Activated CD4-positive, alpha-beta T cell treated with anti-CD3 and anti-CD28 coated beads for 36 hours (primary cell): ENCODE measurements around the gene CEP112. TPM values are rescaled to one million over a fixed set of nuclear protein-coding genes. Genes with fewer than 3 reads are reported as not detected.
A peak's percentile ranks its signal among the peaks of the same experiment; 100 is the strongest.

ENCODE experiments used
- ATAC-seq: fragments of 200-7000 bp; cut with Tn5 transposase; one replicate; pipeline ENCODE4 v1.10.0; 2021; ENCODE audit warnings: mild to moderate bottlenecking, moderate library complexity
- CTCF ChIA-PET: fragments of 350-600 bp; sonication (Branson Sonifier 250); formaldehyde crosslinking; loops from one replicate; lab custom pipeline; 2021; ENCODE audit warnings: antibody characterized with exemption; lab: Charles Lee
- POLR2A ChIA-PET: fragments of 350-600 bp; sonication (Branson Sonifier 250); formaldehyde crosslinking; loops from one replicate; lab custom pipeline; 2021; ENCODE audit warnings: antibody characterized with exemption, inconsistent platforms; lab: Charles Lee
- DNase-seq: peaks from one replicate; pipeline ENCODE4 v3.0.0-alpha.2; 2020
- H3K27ac Mint-ChIP-seq: one replicate; pipeline ENCODE4 v1.8.0; 2021; ENCODE audit warnings: mixed read lengths
- H3K27me3 Mint-ChIP-seq: one replicate; pipeline ENCODE4 v1.8.0; 2021; ENCODE audit warnings: mixed read lengths
- H3K36me3 Mint-ChIP-seq: one replicate; pipeline ENCODE4 v1.8.0; 2021; ENCODE audit warnings: low read depth, mixed read lengths
- H3K4me1 Mint-ChIP-seq: one replicate; pipeline ENCODE4 v1.8.0; 2021; ENCODE audit warnings: mixed read lengths
- H3K4me3 Mint-ChIP-seq: one replicate; pipeline ENCODE4 v1.8.0; 2021; ENCODE audit warnings: mild to moderate bottlenecking, moderate library complexity, mixed read lengths
- H3K9me3 Mint-ChIP-seq: one replicate; pipeline ENCODE4 v1.8.0; 2021; ENCODE audit warnings: low read depth, mixed read lengths
- intact Hi-C, 2 experiments: fragments of 100-400 bp; cut with DNase I in 1 of 2; cut with micrococcal nuclease in 1 of 2; formaldehyde crosslinking; loops; one replicate each; pipeline versions ENCODE4 v1.14.2 to v1.15.1; 2022 to 2024; cut with DNase I, micrococcal nuclease
- total RNA-seq, 2 experiments: library from RNA; stranded (reverse); gene quantifications; one replicate each; pipeline ENCODE4 v1.2.3, GENCODE V29; 2021

The CEP112 gene
- total RNA-seq, 2 experiments from 2014 or later = 2.2 to 2.8 TPM

DNA sequence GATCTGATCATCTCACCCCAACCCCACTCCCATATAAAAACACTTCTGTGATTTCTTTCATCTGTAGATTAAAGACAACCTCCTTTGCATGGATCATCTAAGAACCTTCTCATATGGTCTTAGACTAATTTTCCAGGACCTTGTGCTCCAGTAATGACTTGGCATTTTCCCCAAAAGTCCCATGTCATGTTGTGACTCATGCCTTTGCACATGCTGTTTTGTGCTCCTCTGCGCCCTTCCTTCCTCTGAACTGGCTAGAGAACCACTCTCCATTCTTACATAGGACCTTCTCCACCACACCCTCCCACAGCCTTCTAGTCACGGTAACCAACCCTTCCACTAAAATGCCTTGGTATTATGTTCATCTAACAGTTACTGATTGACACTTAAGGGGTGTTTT, 531.0 kb downstream of the CEP112 start:
- Mint-ChIP-seq H3K9me3 (peaks cover 4% of the 10 kb centered on the region), H3K36me3 (no peaks in the 10 kb centered on the region), H3K27ac (no peak overlapping the region), H3K4me1 (peaks cover 31% of the 10 kb centered on the region), H3K27me3 (peaks cover 4% of the 10 kb centered on the region), H3K4me3 (no peak overlapping the region)
- ATAC-seq (no peak), DNase-seq (peak; percentile 6)
- intact Hi-C loops = no loop called here
- ChIA-PET POLR2A (no interaction called here), CTCF (interaction anchor here (0.6 to 0.7 kb wide), 2 partner anchors 56 to 223 kb away, joined by 3 to 4 read pairs; no protein-coding TSS in a partner anchor)

DNA sequence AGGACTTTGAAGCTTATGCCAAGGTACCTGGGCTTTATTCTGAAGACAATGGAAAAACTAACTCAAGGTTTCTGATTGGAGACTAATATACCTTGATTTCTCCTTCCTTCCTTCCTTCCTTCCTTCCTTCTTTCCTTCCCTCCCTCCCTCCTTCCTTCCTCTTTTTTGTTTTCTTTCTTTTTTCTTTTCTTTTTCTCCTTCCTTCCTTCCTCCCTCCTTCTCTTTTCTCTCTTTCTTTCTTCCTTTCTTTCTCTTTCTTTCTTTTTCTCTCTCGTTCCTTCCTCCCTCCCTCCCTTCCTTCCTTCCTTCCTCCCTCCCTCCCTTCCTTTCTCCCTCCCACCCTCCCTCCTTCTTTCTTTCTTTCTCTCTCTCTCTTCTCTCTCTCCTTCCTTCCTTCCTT, 531.9 kb downstream of the CEP112 start:
- no peak overlapping the region for H3K4me3 Mint-ChIP-seq
- peaks cover 4% of the 10 kb centered on the region for H3K27me3 Mint-ChIP-seq
- ChIA-PET CTCF (interaction anchor here (0.7 to 1.2 kb wide), 2 partner anchors 57 to 103 kb away, joined by 3 to 4 read pairs; no protein-coding TSS in a partner anchor), POLR2A (no interaction called here)
- H3K27ac Mint-ChIP-seq = no peak overlapping the region
- DNase-seq = no peak
- no peak for ATAC-seq
- H3K36me3 Mint-ChIP-seq = no peaks in the 10 kb centered on the region
- peaks cover 33% of the 10 kb centered on the region for H3K4me1 Mint-ChIP-seq
- peaks cover 4% of the 10 kb centered on the region for H3K9me3 Mint-ChIP-seq
- intact Hi-C loops = no loop called here

DNA sequence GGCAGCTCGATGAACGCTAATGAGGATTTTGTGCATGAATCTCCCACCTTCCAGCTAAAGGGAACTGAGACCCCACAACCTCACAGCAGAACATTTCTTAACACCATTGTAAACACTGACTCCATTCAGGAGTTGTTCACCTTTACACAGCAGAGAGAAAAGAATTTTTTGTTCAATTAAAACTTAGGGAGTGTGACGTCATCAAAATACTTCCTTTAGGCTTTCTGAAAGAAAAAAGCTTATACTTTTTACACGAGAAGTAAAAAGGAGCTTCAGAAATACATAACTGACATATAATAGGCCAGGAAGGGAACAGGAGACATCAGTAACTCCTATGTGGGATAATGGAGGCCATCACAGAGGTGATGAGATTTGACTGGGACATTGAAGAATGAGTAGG, 532.4 kb downstream of the CEP112 start:
- intact Hi-C loops = loop anchor here in 1 of 2 experiments (5.0 to 10.0 kb wide), 3 partner anchors 85 to 143 kb away; no protein-coding TSS in a partner anchor
- ATAC-seq (no peak), DNase-seq (no peak)
- Mint-ChIP-seq H3K4me1 (peaks cover 33% of the 10 kb centered on the region), H3K36me3 (no peaks in the 10 kb centered on the region), H3K27me3 (peaks cover 4% of the 10 kb centered on the region), H3K27ac (no peak overlapping the region), H3K9me3 (peaks cover 4% of the 10 kb centered on the region), H3K4me3 (no peak overlapping the region)
- ChIA-PET POLR2A (no interaction called here), CTCF (interaction anchor here (0.7 to 1.2 kb wide), 2 partner anchors 103 to 319 kb away, joined by 3 to 4 read pairs; no protein-coding TSS in a partner anchor)

DNA sequence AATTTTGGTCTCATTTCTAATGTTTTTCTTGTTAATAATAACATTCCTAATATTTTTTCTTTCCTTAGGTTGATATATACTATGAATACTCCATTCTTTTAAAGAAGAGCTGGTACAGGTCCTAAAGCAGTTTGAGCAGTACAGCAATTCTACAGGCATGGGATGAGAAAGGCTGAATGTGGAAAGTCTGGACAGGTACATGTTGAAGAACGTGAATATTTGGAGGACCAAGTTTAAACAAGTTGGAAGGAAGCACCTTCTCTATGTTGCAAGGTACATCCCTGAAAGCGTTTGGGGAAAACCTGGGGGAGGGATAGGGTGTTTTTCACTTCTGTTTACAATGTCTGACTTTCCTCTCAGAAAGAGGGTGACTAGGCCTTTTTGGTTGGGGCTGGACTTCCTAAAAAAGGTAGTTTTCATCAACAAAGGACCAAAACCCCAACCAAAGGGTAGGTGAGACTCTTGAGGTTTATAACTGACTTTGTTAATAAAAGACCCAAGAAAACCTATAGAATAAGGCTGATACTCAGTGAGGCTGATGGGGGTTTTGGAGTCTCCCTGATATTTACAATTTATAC, 534.6 kb downstream of the CEP112 start:
- POLR2A ChIA-PET = interaction anchor here (0.7 to 1.2 kb wide), 5 partner anchors 73 to 672 kb away, joined by 3 to 4 read pairs (median 3); no protein-coding TSS in a partner anchor

DNA sequence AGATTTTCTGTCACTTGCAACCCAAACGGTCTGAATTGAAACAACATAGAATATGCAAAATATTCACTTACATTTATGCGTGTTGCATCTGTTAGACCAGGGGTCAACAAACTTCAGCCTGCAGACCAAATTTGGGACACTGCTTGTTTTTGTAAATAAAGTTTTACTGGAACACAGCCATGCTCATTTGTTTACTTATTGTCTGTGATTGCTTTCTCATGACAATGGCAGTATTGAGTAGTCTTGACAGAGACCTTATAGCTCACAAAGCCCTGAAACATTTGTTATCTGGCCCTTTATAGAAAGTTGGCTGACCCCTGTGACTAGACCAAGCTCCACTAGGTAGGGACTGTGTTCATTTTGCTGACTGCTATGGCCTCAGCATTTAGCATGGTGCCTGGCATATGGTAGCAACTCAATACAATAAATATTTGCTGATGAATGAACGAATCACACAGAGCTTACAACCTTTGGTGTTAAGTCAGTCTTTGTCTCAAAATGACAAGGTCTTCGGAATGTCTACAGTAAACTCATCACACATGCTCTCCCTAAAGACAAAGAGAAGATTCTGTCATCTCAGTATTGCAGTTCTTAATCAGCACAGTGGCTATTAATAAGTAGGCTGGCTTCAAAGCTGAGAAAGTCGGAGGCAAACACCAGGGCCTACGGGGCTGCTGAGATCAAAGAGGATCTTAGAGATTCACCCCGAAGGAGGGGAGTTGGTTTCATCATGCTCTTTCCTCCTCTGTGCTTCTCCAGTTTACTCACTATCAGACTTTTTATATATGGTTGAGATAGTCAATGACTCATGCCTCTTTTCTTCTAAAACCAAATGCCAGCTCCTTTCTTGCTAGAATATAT, 535.3 kb downstream of the CEP112 start:
- DNase-seq (peak; percentile 80), ATAC-seq (peak; percentile 98)
- Mint-ChIP-seq H3K4me1 (peaks cover 33% of the 10 kb centered on the region), H3K9me3 (peaks cover 4% of the 10 kb centered on the region), H3K4me3 (no peak overlapping the region), H3K27me3 (peaks cover 4% of the 10 kb centered on the region), H3K36me3 (no peaks in the 10 kb centered on the region), H3K27ac (peak overlapping the region; percentile 74)
- intact Hi-C loops = loop anchor here (1.0 to 10.0 kb wide), 11 partner anchors 72 to 811 kb away; partner anchors contain the start of gene AXIN2 (in 1 of the 2)
- ChIA-PET CTCF (interaction anchor here (0.5 to 1.8 kb wide), 5 partner anchors 103 to 691 kb away, joined by 3 to 4 read pairs (median 3); no protein-coding TSS in a partner anchor), POLR2A (interaction anchor here (0.6 to 1.2 kb wide), 6 partner anchors 33 to 671 kb away, joined by 3 to 4 read pairs (median 3); no protein-coding TSS in a partner anchor)

More for the DNA sequence above, 534.6 kb downstream of the CEP112 start:
- Mint-ChIP-seq H3K9me3 (peaks cover 4% of the 10 kb centered on the region), H3K4me1 (peaks cover 33% of the 10 kb centered on the region), H3K27me3 (peaks cover 4% of the 10 kb centered on the region), H3K27ac (peak overlapping the region; percentile 74), H3K4me3 (no peak overlapping the region), H3K36me3 (no peaks in the 10 kb centered on the region)
- CTCF ChIA-PET = interaction anchor here (0.7 to 1.8 kb wide), 4 partner anchors 104 to 330 kb away, joined by 3 to 4 read pairs (median 3); no protein-coding TSS in a partner anchor
- ATAC-seq (no peak), DNase-seq (no peak)
- intact Hi-C loops = loop anchor here (1.0 to 10.0 kb wide), 8 partner anchors 87 to 810 kb away; partner anchors contain the start of gene AXIN2 (in 1 of the 2)

DNA sequence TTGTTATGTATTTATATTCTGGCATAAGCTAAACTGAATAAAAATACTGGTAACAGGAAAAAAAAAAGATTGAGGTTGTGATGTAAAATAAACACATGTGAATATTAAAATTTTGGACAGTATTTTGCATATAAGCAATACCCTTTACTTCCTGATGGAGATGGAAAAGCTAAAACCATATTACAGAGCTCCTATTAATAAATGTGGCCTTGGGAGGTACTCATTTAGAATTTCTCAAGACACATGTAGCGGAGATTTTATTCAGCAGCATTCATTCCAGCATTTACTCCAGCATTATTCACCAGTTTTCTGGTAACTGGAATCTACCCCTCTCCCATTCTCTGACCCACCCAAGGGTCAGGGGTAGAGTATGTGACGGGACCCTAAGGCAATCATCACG, 536.2 kb downstream of the CEP112 start:
- ATAC-seq = no peak
- POLR2A ChIA-PET = no interaction called here
- H3K36me3 Mint-ChIP-seq = no peaks in the 10 kb centered on the region
- no peak overlapping the region for H3K27ac Mint-ChIP-seq
- peaks cover under 1% of the 10 kb centered on the region for H3K27me3 Mint-ChIP-seq
- CTCF ChIA-PET = interaction anchor here (1.8 kb wide), 1 partner anchor 331 kb away, joined by 4 read pairs; no protein-coding TSS in a partner anchor
- peaks cover 2% of the 10 kb centered on the region for H3K9me3 Mint-ChIP-seq
- H3K4me1 Mint-ChIP-seq = peaks cover 29% of the 10 kb centered on the region
- DNase-seq = no peak
- H3K4me3 Mint-ChIP-seq = no peak overlapping the region
- intact Hi-C loops = loop anchor here (1.0 to 10.0 kb wide), 9 partner anchors 71 to 533 kb away; no protein-coding TSS in a partner anchor

DNA sequence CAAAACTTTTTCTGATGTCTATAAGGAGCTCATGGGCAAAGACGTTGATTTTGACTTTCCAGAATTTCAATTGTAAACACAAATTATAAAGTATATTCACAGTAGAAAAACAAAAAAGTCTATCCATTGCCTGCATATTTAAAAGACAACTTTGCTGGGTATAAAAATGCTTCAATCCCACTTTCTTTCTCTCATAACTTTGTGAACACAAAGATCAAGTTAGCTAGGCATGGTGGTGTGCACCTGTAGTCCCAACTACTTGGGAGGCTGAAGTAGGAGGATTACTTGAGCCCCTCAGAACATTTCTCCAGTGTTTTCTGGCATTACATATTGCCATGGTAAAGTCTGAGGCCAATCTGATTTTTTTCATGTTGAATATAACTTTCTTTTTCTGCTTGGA, 547.4 kb downstream of the CEP112 start:
- DNase-seq (no peak), ATAC-seq (no peak)
- Mint-ChIP-seq H3K9me3 (peaks cover 26% of the 10 kb centered on the region), H3K27ac (no peak overlapping the region), H3K36me3 (peaks cover 14% of the 10 kb centered on the region), H3K4me3 (no peak overlapping the region), H3K27me3 (no peaks in the 10 kb centered on the region), H3K4me1 (no peaks in the 10 kb centered on the region)
- intact Hi-C loops = no loop called here
- ChIA-PET POLR2A (no interaction called here), CTCF (no interaction called here)

DNA sequence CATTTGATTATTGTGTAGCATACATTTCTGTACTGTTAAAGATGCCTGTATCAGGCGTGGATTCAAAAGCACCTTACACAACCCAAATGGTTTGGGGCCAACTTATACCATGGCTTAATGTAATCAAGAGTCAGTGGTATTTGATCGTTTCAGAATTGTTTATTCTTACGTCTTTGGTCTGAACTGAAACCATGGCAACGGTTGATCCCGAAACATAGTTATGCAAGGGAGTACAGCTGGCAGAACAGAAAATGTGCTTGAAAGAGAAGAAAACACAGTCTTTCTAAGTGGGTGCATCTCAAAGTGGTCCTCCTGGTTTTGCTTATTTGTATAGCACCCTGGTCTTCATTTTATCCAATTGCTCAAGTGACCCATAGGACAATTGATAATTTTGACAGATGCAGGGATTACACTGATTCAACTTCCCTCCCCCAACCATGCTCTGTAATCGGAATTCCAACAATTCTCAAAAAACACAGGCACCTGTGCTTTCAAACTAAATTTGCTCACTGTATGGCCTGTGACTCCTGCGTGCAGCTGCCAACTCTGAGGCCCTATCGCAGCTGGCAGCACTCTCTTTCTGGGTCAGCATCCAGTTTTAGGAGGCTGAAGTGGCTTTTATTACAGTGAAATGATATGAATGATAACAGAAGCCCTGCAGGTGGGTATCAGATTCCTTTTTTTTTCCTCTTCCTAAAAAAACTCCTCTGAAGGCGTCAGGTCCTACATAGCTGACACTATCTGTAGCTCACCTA, 553.5 kb downstream of the CEP112 start:
- no peak overlapping the region for H3K4me3 Mint-ChIP-seq
- peaks cover 6% of the 10 kb centered on the region for H3K9me3 Mint-ChIP-seq
- H3K4me1 Mint-ChIP-seq = peaks cover 2% of the 10 kb centered on the region
- H3K27me3 Mint-ChIP-seq = no peaks in the 10 kb centered on the region
- no peak overlapping the region for H3K27ac Mint-ChIP-seq
- no peak for DNase-seq
- intact Hi-C loops = no loop called here
- ATAC-seq = no peak
- ChIA-PET CTCF (interaction anchor here (0.9 kb wide), 1 partner anchor 37 kb away, joined by 4 read pairs; no protein-coding TSS in a partner anchor), POLR2A (no interaction called here)
- peaks cover 3% of the 10 kb centered on the region for H3K36me3 Mint-ChIP-seq

DNA sequence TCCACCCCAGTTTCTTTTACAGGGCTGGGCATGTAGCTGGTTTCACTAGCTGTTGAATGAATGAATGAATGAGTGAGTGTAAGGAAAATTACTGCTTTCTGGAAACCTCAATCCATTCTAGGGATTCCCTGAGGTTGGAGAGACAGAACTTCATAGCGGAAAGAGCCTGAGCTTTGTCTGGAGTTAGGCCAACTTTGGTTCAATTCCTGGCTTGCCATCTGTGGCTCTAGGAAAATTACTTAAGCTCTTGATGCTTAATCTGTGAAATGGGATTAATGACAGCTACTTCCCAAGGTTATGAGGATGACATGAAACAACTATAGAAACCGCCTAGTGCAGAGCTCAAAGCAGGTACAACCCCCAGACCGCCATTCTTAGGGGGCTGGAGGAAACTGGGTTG, 554.1 kb downstream of the CEP112 start:
- no peak overlapping the region for H3K4me3 Mint-ChIP-seq
- H3K27ac Mint-ChIP-seq = no peak overlapping the region
- ATAC-seq (no peak), DNase-seq (no peak)
- POLR2A ChIA-PET = no interaction called here
- H3K36me3 Mint-ChIP-seq = peaks cover 3% of the 10 kb centered on the region
- no peaks in the 10 kb centered on the region for H3K27me3 Mint-ChIP-seq
- peaks cover 2% of the 10 kb centered on the region for H3K4me1 Mint-ChIP-seq
- H3K9me3 Mint-ChIP-seq = peaks cover 6% of the 10 kb centered on the region
- intact Hi-C loops = no loop called here
- CTCF ChIA-PET = no interaction called here

DNA sequence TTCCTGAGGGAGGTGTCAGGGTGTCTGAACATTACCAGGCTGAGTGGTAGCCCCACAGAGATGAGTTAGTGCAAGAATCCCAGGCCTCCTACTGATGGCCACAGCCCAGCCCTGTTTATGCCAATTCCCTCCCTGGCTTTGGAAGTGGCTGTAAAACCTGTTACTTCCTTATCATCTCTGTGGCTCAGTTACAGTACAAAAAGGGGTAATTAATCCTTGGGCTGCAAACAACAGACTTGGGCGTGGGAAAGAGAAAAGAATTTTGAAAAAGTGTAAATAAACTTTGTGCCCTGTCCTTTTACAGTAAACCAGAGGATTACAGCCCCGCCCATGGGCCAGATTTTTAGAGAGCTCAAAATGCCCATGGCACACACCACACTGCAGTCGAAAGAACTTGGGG, 557.4 kb downstream of the CEP112 start:
- ChIA-PET POLR2A (no interaction called here), CTCF (interaction anchor here (2.1 kb wide), 1 partner anchor 13 kb away, joined by 7 read pairs; no protein-coding TSS in a partner anchor)
- intact Hi-C loops = no loop called here
- Mint-ChIP-seq H3K36me3 (no peaks in the 10 kb centered on the region), H3K4me1 (peaks cover 2% of the 10 kb centered on the region), H3K9me3 (no peaks in the 10 kb centered on the region), H3K27me3 (no peaks in the 10 kb centered on the region), H3K27ac (no peak overlapping the region), H3K4me3 (no peak overlapping the region)
- ATAC-seq (no peak), DNase-seq (no peak)
